ENCODE data around the gene PRKAG2. TPM values are rescaled to one million over a fixed set of nuclear protein-coding genes. Genes with fewer than 3 reads are reported as not detected.

Gene PRKAG2
- total RNA-seq, 1 donor from 2014 or later = 20.6 TPM

DNA sequence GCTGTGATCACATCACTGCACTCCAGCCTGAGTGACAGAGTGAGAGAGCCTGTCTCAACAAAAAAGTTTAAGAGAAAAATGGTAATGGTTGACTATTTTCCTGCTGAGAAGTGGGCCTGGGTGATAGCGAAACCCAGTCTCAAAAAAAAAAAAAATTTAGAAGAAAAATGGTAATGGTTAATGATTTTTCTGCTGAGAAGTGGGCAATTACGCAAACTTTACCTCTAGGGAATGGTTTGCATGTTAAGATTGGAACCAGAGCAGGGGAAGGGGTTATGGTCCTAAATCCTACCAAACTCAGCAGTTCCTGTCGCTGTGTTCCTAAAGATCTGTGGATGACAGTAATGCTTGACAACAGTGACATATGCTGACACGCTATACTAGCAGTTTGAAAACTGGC, 226.8 kb downstream of the PRKAG2 start:
- H3K27me3 Mint-ChIP-seq = no peaks in the 10 kb centered on the region
- no peaks in the 10 kb centered on the region for H3K9me3 Mint-ChIP-seq (ENCODE audit: low read depth)
- no peak for DNase-seq (ENCODE audit: low spot score, unreplicated experiment)
- no peaks in the 10 kb centered on the region for H3K4me1 Mint-ChIP-seq (ENCODE audit: low read depth)
- H3K4me3 Mint-ChIP-seq (ENCODE audit: low read depth) = no peak overlapping the region
- H3K36me3 Mint-ChIP-seq (ENCODE audit: insufficient read depth) = no peaks in the 10 kb centered on the region
- H3K27ac Mint-ChIP-seq = no peak overlapping the region
- TF ChIP-seq, protein P1, sequence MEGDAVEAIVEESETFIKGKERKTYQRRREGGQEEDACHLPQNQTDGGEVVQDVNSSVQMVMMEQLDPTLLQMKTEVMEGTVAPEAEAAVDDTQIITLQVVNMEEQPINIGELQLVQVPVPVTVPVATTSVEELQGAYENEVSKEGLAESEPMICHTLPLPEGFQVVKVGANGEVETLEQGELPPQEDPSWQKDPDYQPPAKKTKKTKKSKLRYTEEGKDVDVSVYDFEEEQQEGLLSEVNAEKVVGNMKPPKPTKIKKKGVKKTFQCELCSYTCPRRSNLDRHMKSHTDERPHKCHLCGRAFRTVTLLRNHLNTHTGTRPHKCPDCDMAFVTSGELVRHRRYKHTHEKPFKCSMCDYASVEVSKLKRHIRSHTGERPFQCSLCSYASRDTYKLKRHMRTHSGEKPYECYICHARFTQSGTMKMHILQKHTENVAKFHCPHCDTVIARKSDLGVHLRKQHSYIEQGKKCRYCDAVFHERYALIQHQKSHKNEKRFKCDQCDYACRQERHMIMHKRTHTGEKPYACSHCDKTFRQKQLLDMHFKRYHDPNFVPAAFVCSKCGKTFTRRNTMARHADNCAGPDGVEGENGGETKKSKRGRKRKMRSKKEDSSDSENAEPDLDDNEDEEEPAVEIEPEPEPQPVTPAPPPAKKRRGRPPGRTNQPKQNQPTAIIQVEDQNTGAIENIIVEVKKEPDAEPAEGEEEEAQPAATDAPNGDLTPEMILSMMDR (IDR thresholded peaks at IDR 0.05; ENCODE audit: unreplicated experiment) = no peak

DNA sequence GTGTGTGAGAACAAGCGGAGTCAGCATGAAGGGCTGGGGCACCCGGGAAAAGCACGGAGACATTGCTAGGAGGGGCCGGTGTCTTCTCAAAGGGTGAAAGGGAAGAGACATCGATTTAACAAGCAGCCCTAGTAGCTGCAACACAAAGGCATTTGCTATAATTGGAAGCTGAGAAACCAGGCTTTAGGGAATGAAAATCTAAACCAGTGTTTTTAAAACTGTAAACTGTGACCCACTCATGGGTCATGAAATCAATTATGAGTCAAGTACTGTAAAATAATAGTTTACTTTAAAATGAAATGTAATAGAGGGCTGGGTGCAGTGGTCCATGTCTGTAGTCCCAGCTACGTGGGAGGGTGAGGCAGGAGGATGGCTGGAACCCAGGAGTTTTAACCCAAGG, 228.5 kb downstream of the PRKAG2 start:
- Mint-ChIP-seq H3K27ac (no peak overlapping the region), H3K9me3 (ENCODE audit: low read depth) (no peaks in the 10 kb centered on the region), H3K4me3 (ENCODE audit: low read depth) (no peak overlapping the region), H3K4me1 (ENCODE audit: low read depth) (no peaks in the 10 kb centered on the region), H3K36me3 (ENCODE audit: insufficient read depth) (no peaks in the 10 kb centered on the region), H3K27me3 (no peaks in the 10 kb centered on the region)
- TF ChIP-seq, protein P1 (IDR thresholded peaks at IDR 0.05; ENCODE audit: unreplicated experiment) = no peak
- DNase-seq (ENCODE audit: low spot score, unreplicated experiment) = no peak

DNA sequence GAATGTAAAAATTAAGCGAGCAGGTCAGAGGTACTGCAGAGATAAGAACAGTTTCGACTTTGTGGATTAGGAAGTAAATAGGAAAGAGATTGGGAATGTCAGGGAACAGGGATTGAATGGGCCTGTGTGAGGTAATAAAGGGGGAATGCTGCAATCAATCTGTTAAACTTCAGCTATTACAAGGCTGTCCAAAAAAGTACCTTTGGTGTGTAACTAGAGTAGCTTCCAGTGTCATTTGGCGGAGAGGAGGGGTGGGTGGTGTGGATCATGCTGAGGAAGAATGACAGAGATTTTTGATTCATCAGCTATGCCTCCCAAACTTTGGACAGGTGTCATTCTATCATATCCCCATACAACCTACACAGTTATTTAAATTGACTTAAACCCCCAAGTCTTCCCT, 229.0 kb downstream of the PRKAG2 start:
- Mint-ChIP-seq H3K4me1 (ENCODE audit: low read depth) (no peaks in the 10 kb centered on the region), H3K36me3 (ENCODE audit: insufficient read depth) (no peaks in the 10 kb centered on the region), H3K9me3 (ENCODE audit: low read depth) (no peaks in the 10 kb centered on the region), H3K4me3 (ENCODE audit: low read depth) (no peak overlapping the region), H3K27ac (no peak overlapping the region), H3K27me3 (no peaks in the 10 kb centered on the region)
- TF ChIP-seq, protein P1 (IDR thresholded peaks at IDR 0.05; ENCODE audit: unreplicated experiment) = no peak
- DNase-seq (ENCODE audit: low spot score, unreplicated experiment) = no peak

- H3K4me3 Mint-ChIP-seq (ENCODE audit: low read depth) = no peak overlapping the region
- H3K4me1 Mint-ChIP-seq (ENCODE audit: low read depth) = no peaks in the 10 kb centered on the region
- no peak overlapping the region for H3K27ac Mint-ChIP-seq
- TF ChIP-seq, protein P1 (IDR thresholded peaks at IDR 0.05; ENCODE audit: unreplicated experiment) = no peak
- H3K9me3 Mint-ChIP-seq (ENCODE audit: low read depth) = no peaks in the 10 kb centered on the region
- no peaks in the 10 kb centered on the region for H3K27me3 Mint-ChIP-seq
- no peaks in the 10 kb centered on the region for H3K36me3 Mint-ChIP-seq (ENCODE audit: insufficient read depth)
- no peak for DNase-seq (ENCODE audit: low spot score, unreplicated experiment)
Observed at GRCh38 chr7:151647006-151647405, 229.9 kb downstream of the PRKAG2 start.

DNA sequence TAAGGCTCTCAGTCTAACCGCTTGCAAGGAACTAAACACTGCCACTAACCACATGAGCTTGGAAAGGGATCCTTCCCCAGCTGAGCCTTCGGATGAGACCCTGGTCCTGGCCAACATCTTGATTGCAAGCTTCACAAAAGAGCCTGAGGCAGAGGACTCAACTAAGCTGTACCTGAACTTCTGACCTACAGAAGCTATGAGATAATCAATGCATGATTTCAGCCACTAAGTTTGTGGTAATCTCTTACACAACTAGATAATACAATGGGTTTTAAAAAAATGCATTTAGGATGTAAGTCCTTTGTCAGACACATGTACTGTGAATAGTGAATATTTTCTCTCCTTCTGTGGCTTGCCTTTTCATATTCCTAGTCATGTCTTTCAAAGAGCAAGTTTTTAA, 231.6 kb downstream of the PRKAG2 start:
- Mint-ChIP-seq H3K9me3 (ENCODE audit: low read depth) (no peaks in the 10 kb centered on the region), H3K27ac (no peak overlapping the region), H3K27me3 (peaks cover 4% of the 10 kb centered on the region), H3K4me1 (ENCODE audit: low read depth) (no peaks in the 10 kb centered on the region), H3K36me3 (ENCODE audit: insufficient read depth) (no peaks in the 10 kb centered on the region), H3K4me3 (ENCODE audit: low read depth) (no peak overlapping the region)
- no peak for DNase-seq (ENCODE audit: low spot score, unreplicated experiment)
- TF ChIP-seq, protein P1 (IDR thresholded peaks at IDR 0.05; ENCODE audit: unreplicated experiment) = no peak
